ENCODE measurements around the gene ELMOD1.

Gene ELMOD1

GRCh38 chr11:107587306-107587979 is 3.5 kb upstream of the ELMOD1 start:
- no peak for DNase-seq

- no peak for DNase-seq
Measured at GRCh38 chr11:107591378-107592230, 657 bp downstream of the ELMOD1 start.

- DNase-seq, result no peak
Measured at GRCh38 chr11:107592231-107592590, 1.3 kb downstream of the ELMOD1 start.

- no peak for DNase-seq
Measured at GRCh38 chr11:107592813-107593212, 1.9 kb downstream of the ELMOD1 start.

- no peak for DNase-seq
Measured at GRCh38 chr11:107593951-107594350, 3.0 kb downstream of the ELMOD1 start.

GRCh38 chr11:107594736-107595135 is 3.8 kb downstream of the ELMOD1 start:
- no peak for DNase-seq

GRCh38 chr11:107598225-107599139 is 7.5 kb downstream of the ELMOD1 start:
- no peak for DNase-seq

GRCh38 chr11:107605061-107606006 is 14.4 kb downstream of the ELMOD1 start:
- no peak for DNase-seq

- DNase-seq, result no peak
Measured at GRCh38 chr11:107606141-107606540, 15.2 kb downstream of the ELMOD1 start.

- no peak for DNase-seq
Measured at GRCh38 chr11:107608809-107609208, 17.9 kb downstream of the ELMOD1 start.

GRCh38 chr11:107609400-107610218 is 18.7 kb downstream of the ELMOD1 start:
- no peak for DNase-seq

- no peak for DNase-seq
Measured at GRCh38 chr11:107612445-107612844, 21.5 kb downstream of the ELMOD1 start.

GRCh38 chr11:107619926-107620325 is 29.0 kb downstream of the ELMOD1 start:
- no peak for DNase-seq

- no peak for DNase-seq
Measured at GRCh38 chr11:107621081-107621480, 30.1 kb downstream of the ELMOD1 start.

GRCh38 chr11:107623183-107623582 is 32.2 kb downstream of the ELMOD1 start:
- no peak for DNase-seq

GRCh38 chr11:107624983-107625684 is 34.2 kb downstream of the ELMOD1 start:
- no peak for DNase-seq

- no peak for DNase-seq
Measured at GRCh38 chr11:107625685-107625989, 34.7 kb downstream of the ELMOD1 start.

GRCh38 chr11:107631043-107631442 is 40.1 kb downstream of the ELMOD1 start:
- no peak for DNase-seq

- DNase-seq, result no peak
Measured at GRCh38 chr11:107631931-107632330, 41.0 kb downstream of the ELMOD1 start.

GRCh38 chr11:107646783-107647182 is 55.8 kb downstream of the ELMOD1 start:
- DNase-seq, result no peak

GRCh38 chr11:107648242-107648641 is 57.3 kb downstream of the ELMOD1 start:
- no peak for DNase-seq
